GM23248 (cell line): ENCODE measurements around the gene RFPL3.

Source experiments
- EZH2 ChIP-seq: fragments of 200-600 bp; sonication (generic); IDR thresholded peaks from 2 replicates; pipeline ENCODE4 v1.6.1; 2018; ENCODE audit warnings: antibody characterized with exemption, mild to moderate bottlenecking; ENCODE audit not compliant: insufficient read depth, poor library complexity, severe bottlenecking
- EZH2phosphoT487 ChIP-seq: fragments of 200-600 bp; sonication (generic); IDR thresholded peaks from 2 replicates; pipeline ENCODE4 v1.6.1; 2018; ENCODE audit warnings: antibody characterized with exemption, moderate library complexity, mild to moderate bottlenecking, low read depth; ENCODE audit not compliant: insufficient read depth

DNA sequence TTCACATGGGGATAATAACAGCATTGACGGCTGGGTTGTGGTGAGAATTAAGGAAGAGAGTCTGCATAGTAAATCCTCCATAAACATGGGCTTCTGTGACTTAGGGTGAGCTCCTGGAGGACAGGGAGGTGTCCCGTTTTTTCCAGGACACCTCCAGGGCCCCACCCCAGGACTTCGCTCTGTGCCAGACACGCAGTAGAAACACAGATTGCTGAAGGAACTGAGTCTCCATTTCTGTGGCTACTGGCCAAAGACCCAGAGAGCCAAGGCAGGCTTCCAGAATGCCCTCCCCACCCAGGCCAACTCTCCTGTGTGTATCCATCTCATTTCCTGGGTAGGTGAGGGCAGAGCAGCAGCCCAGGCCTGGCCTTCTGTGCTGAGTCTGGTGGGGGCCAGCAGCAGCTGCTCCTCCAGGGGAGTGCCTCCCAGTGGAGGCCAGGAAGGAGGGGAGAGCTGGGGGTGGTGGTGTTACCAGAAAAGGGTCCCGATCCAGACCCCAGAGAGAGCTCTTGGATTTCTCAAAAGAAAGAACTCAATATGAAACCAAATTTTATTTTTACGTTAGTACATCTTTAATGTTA is 9.5 kb upstream of the RFPL3 start:
- TF ChIP-seq EZH2: no peak
- no peak for TF ChIP-seq EZH2phosphoT487
